ENCODE results near the gene DARS2.

- TF ChIP-seq, protein P1, sequence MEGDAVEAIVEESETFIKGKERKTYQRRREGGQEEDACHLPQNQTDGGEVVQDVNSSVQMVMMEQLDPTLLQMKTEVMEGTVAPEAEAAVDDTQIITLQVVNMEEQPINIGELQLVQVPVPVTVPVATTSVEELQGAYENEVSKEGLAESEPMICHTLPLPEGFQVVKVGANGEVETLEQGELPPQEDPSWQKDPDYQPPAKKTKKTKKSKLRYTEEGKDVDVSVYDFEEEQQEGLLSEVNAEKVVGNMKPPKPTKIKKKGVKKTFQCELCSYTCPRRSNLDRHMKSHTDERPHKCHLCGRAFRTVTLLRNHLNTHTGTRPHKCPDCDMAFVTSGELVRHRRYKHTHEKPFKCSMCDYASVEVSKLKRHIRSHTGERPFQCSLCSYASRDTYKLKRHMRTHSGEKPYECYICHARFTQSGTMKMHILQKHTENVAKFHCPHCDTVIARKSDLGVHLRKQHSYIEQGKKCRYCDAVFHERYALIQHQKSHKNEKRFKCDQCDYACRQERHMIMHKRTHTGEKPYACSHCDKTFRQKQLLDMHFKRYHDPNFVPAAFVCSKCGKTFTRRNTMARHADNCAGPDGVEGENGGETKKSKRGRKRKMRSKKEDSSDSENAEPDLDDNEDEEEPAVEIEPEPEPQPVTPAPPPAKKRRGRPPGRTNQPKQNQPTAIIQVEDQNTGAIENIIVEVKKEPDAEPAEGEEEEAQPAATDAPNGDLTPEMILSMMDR (IDR thresholded peaks at IDR 0.05; ENCODE audit: poor library complexity, severe bottlenecking), result no peak
- TF ChIP-seq EP300 (conservative IDR thresholded peaks at IDR 0.05; ENCODE audit: poor library complexity, severe bottlenecking), result no peak
- peak; percentile 56 for TF ChIP-seq POLR2AphosphoS5 (IDR thresholded peaks at IDR 0.05)
- TF ChIP-seq REST (IDR thresholded peaks at IDR 0.05; ENCODE audit: borderline replicate concordance), result no peak
- no peak for TF ChIP-seq SMC3 (conservative IDR thresholded peaks at IDR 0.05; ENCODE audit: poor library complexity)
- TF ChIP-seq EZH2 (IDR thresholded peaks at IDR 0.05; ENCODE audit: borderline replicate concordance, insufficient read depth, low read length, poor library complexity, severe bottlenecking), result no peak
These were observed at the start of gene DARS2, which contains the start of gene CENPL for GRCh38 chr1:173824315-173825081.

Data from neural cell (in vitro differentiated cells).